ENCODE data around the gene ASB15.

DNA sequence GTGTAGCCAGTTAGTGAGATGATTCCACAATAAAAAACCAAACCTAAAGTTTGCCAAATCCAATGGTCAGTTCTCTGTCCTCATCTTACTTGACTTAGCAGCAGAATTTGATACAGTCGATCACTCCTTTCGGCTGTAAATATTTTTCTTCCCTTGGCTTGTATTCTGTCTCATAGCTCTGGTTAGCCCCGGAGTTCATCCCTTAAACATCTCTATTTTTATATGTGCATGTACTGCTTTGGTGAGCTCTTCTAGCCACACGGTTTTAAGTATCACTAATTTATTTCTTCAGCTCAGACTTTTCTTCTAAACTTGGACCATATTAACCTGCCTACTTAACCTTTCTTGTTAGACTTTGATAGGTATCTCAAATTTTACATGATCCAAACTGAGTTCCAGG is 17.8 kb upstream of the ASB15 start:
- TF ChIP-seq YY1 (IDR thresholded peaks at IDR 0.05; ENCODE audit: low read depth), result no peak
- no peak for TF ChIP-seq TCF12 (IDR thresholded peaks at IDR 0.05; ENCODE audit: low read depth)
- TF ChIP-seq, protein P1, sequence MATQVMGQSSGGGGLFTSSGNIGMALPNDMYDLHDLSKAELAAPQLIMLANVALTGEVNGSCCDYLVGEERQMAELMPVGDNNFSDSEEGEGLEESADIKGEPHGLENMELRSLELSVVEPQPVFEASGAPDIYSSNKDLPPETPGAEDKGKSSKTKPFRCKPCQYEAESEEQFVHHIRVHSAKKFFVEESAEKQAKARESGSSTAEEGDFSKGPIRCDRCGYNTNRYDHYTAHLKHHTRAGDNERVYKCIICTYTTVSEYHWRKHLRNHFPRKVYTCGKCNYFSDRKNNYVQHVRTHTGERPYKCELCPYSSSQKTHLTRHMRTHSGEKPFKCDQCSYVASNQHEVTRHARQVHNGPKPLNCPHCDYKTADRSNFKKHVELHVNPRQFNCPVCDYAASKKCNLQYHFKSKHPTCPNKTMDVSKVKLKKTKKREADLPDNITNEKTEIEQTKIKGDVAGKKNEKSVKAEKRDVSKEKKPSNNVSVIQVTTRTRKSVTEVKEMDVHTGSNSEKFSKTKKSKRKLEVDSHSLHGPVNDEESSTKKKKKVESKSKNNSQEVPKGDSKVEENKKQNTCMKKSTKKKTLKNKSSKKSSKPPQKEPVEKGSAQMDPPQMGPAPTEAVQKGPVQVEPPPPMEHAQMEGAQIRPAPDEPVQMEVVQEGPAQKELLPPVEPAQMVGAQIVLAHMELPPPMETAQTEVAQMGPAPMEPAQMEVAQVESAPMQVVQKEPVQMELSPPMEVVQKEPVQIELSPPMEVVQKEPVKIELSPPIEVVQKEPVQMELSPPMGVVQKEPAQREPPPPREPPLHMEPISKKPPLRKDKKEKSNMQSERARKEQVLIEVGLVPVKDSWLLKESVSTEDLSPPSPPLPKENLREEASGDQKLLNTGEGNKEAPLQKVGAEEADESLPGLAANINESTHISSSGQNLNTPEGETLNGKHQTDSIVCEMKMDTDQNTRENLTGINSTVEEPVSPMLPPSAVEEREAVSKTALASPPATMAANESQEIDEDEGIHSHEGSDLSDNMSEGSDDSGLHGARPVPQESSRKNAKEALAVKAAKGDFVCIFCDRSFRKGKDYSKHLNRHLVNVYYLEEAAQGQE (IDR thresholded peaks at IDR 0.05; ENCODE audit: low read depth), result no peak
- TF ChIP-seq CREB1 (IDR thresholded peaks at IDR 0.05; ENCODE audit: low read depth), result no peak
- TF ChIP-seq, protein P2, sequence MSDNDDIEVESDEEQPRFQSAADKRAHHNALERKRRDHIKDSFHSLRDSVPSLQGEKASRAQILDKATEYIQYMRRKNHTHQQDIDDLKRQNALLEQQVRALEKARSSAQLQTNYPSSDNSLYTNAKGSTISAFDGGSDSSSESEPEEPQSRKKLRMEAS (IDR thresholded peaks at IDR 0.05), result no peak
- no peak for TF ChIP-seq RAD21 (IDR thresholded peaks at IDR 0.05; ENCODE audit: low read depth)
- no peak for TF ChIP-seq EP300 (IDR thresholded peaks at IDR 0.05; ENCODE audit: borderline replicate concordance)
- no peak for TF ChIP-seq NFIC (IDR thresholded peaks at IDR 0.05)
- TF ChIP-seq, protein P3, sequence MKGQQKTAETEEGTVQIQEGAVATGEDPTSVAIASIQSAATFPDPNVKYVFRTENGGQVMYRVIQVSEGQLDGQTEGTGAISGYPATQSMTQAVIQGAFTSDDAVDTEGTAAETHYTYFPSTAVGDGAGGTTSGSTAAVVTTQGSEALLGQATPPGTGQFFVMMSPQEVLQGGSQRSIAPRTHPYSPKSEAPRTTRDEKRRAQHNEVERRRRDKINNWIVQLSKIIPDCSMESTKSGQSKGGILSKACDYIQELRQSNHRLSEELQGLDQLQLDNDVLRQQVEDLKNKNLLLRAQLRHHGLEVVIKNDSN (IDR thresholded peaks at IDR 0.05), result no peak
- TF ChIP-seq ZBTB7A (IDR thresholded peaks at IDR 0.05; ENCODE audit: low read depth), result no peak
- TF ChIP-seq FOXM1 (IDR thresholded peaks at IDR 0.05; ENCODE audit: borderline replicate concordance, low read depth), result no peak
- TF ChIP-seq TEAD4 (IDR thresholded peaks at IDR 0.05), result no peak
- TF ChIP-seq EGR1 (IDR thresholded peaks at IDR 0.05), result no peak

Measured in Ishikawa (cell line).